ENCODE results near the gene THADA. TPM values are rescaled to one million over a fixed set of nuclear protein-coding genes. Genes with fewer than 3 reads are reported as not detected.

Gene THADA
- total and polyA plus RNA-seq, 5 donors from 2014 or later, result 19.1 to 52.9 (median 20.2) TPM

DNA sequence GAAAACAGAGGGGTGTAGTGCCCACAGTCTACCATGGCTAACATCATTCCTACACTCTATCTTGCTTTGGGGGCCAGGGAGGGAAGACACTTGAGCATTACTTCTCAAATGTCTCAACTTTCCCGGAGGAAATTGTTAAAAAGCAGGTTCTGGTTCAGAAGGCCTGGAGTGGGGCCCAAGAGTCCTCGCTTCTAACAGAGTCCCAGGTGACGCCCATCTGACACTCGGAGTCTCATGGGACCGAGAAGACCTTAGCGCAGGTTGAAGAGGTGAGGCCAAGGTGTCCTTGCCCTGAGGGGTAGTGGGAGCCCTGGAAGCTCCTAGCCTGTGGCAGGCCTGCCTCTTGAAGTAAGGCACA lies 409.5 kb downstream of the THADA start:
- DNase-seq, result no peak
- H3K27ac Mint-ChIP-seq, result peak overlapping the region in 1 of 3 donors; percentile 49
- H3K4me3 Mint-ChIP-seq, result no peak overlapping the region
- H3K4me1 Mint-ChIP-seq, result peaks cover 3 to 54% (median 17%) of the 10 kb centered on the region in 4 donors
- H3K4me1 ChIP-seq (ENCODE audit: control insufficient read depth, insufficient read depth, low read length, poor library complexity, severe bottlenecking), result peaks cover 11% of the 10 kb centered on the region
- H3K27me3 Mint-ChIP-seq, result no peaks in the 10 kb centered on the region
- no peak for ATAC-seq (ENCODE audit: low read depth in 2 of 2)
- H3K9me3 Mint-ChIP-seq, result no peaks in the 10 kb centered on the region
- no peaks in the 10 kb centered on the region for H3K36me3 ChIP-seq (ENCODE audit: control insufficient read depth, insufficient read depth, low read length)
- H3K4me3 ChIP-seq (ENCODE audit: low read depth, low read length), result no peak overlapping the region
- no peaks in the 10 kb centered on the region for H3K27me3 ChIP-seq (ENCODE audit: control insufficient read depth, insufficient read depth, low read length)
- H3K36me3 Mint-ChIP-seq, result peaks cover 3% of the 10 kb centered on the region
- no peak overlapping the region for H3K27ac ChIP-seq (ENCODE audit: insufficient read depth, low read length, poor library complexity, severe bottlenecking)
- no peaks in the 10 kb centered on the region for H3K9me3 ChIP-seq (ENCODE audit: control insufficient read depth in 2 of 2, low read length in 2 of 2)

GRCh38 chr2:43185146-43185545 lies 410.7 kb downstream of the THADA start:
- no peaks in the 10 kb centered on the region for H3K9me3 ChIP-seq (ENCODE audit: control insufficient read depth in 2 of 2, low read length in 2 of 2)
- Mint-ChIP-seq H3K4me3 (peak overlapping the region in 1 of 4 donors; percentile 38), H3K27ac (peak overlapping the region; percentile 58 to 96 (median 89)), H3K9me3 (no peaks in the 10 kb centered on the region), H3K27me3 (no peaks in the 10 kb centered on the region), H3K36me3 (peaks cover 8% of the 10 kb centered on the region), H3K4me1 (peaks cover 7 to 58% (median 17%) of the 10 kb centered on the region in 4 donors)
- H3K4me1 ChIP-seq (ENCODE audit: control insufficient read depth, insufficient read depth, low read length, poor library complexity, severe bottlenecking), result peaks cover 11% of the 10 kb centered on the region
- ATAC-seq (ENCODE audit: low read depth in 2 of 2), result no peak
- no peak for DNase-seq
- no peak overlapping the region for H3K27ac ChIP-seq (ENCODE audit: insufficient read depth, low read length, poor library complexity, severe bottlenecking)
- H3K4me3 ChIP-seq (ENCODE audit: low read depth, low read length), result no peak overlapping the region
- H3K36me3 ChIP-seq (ENCODE audit: control insufficient read depth, insufficient read depth, low read length), result no peaks in the 10 kb centered on the region
- no peaks in the 10 kb centered on the region for H3K27me3 ChIP-seq (ENCODE audit: control insufficient read depth, insufficient read depth, low read length)

DNA sequence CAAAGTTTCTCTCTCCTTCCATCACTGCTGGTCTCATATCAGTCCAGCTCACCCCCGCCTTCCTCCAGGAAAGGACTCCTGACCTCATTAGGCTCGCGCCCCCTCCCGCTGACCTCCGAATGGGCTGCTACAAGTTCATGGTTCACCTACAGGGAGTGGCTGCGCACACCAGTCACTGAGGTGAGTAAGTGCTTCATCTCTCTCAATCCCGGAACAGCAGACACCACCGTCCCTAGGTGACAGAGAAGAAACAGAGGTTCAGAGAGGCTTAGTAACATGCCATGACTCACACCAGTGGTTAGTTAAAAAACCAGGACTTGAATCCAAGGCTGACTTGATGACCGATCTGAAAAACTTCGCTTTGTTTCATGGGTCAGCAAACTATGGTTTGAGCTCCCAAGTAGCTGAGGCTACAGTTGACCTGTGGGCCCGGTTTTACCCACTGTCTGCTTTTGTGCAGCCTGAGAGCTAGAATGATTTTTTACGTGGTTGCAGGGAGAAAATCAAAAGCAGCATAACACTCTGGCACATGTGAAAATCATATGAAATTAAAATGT lies 411.4 kb downstream of the THADA start:
- Mint-ChIP-seq H3K4me1 (peaks cover 7 to 58% (median 18%) of the 10 kb centered on the region in 4 donors), H3K27ac (peak overlapping the region; percentile 58 to 96 (median 89)), H3K4me3 (peak overlapping the region in 2 of 4 donors; percentile 49 to 59), H3K27me3 (no peaks in the 10 kb centered on the region), H3K9me3 (no peaks in the 10 kb centered on the region), H3K36me3 (peaks cover 8% of the 10 kb centered on the region)
- H3K36me3 ChIP-seq (ENCODE audit: control insufficient read depth, insufficient read depth, low read length), result no peaks in the 10 kb centered on the region
- H3K4me3 ChIP-seq (ENCODE audit: low read depth, low read length), result no peak overlapping the region
- peak; percentile 93 to 96 for ATAC-seq (ENCODE audit: low read depth in 2 of 2)
- H3K27ac ChIP-seq (ENCODE audit: insufficient read depth, low read length, poor library complexity, severe bottlenecking), result peak overlapping the region; percentile 55
- H3K4me1 ChIP-seq (ENCODE audit: control insufficient read depth, insufficient read depth, low read length, poor library complexity, severe bottlenecking), result peaks cover 14% of the 10 kb centered on the region
- no peaks in the 10 kb centered on the region for H3K9me3 ChIP-seq (ENCODE audit: control insufficient read depth in 2 of 2, low read length in 2 of 2)
- DNase-seq, result peak in 1 of 3 donors; percentile 70
- H3K27me3 ChIP-seq (ENCODE audit: control insufficient read depth, insufficient read depth, low read length), result no peaks in the 10 kb centered on the region

GRCh38 chr2:43183743-43184142 lies 412.1 kb downstream of the THADA start:
- H3K9me3 Mint-ChIP-seq, result no peaks in the 10 kb centered on the region
- peaks cover 7 to 60% (median 21%) of the 10 kb centered on the region in 4 donors for H3K4me1 Mint-ChIP-seq
- H3K9me3 ChIP-seq (ENCODE audit: control insufficient read depth in 2 of 2, low read length in 2 of 2), result no peaks in the 10 kb centered on the region
- H3K4me3 ChIP-seq (ENCODE audit: low read depth, low read length), result no peak overlapping the region
- no peak overlapping the region for H3K4me3 Mint-ChIP-seq
- ATAC-seq (ENCODE audit: low read depth in 2 of 2), result no peak
- peaks cover 20% of the 10 kb centered on the region for H3K4me1 ChIP-seq (ENCODE audit: control insufficient read depth, insufficient read depth, low read length, poor library complexity, severe bottlenecking)
- H3K27ac Mint-ChIP-seq, result no peak overlapping the region
- H3K27me3 Mint-ChIP-seq, result no peaks in the 10 kb centered on the region
- H3K27ac ChIP-seq (ENCODE audit: insufficient read depth, low read length, poor library complexity, severe bottlenecking), result no peak overlapping the region
- DNase-seq, result no peak
- H3K36me3 Mint-ChIP-seq, result peaks cover 8% of the 10 kb centered on the region
- H3K36me3 ChIP-seq (ENCODE audit: control insufficient read depth, insufficient read depth, low read length), result no peaks in the 10 kb centered on the region
- no peaks in the 10 kb centered on the region for H3K27me3 ChIP-seq (ENCODE audit: control insufficient read depth, insufficient read depth, low read length)

DNA sequence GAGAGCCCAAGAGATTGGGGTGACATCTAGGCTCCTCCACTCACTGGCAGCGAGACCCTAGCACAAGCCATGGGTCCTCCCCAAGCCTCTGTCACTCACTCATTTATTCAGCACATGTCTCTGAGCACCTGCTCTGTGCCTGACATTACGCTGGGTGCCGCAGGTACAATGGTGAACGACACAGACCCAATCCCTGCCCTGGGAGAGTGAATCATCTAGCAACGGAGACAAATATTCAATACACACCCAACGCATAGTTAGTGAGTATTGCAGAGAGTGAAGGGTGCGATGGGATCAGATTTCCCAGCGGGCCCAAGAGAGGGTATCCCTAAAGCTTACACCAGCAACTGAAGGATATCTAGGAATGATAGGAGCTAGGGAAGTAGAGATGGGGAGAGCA lies 414.9 kb downstream of the THADA start:
- Histone ChIP-seq H3K27ac (ENCODE audit: insufficient read depth, low read length, poor library complexity, severe bottlenecking) (no peak overlapping the region), H3K4me3 (ENCODE audit: low read depth, low read length) (no peak overlapping the region), H3K36me3 (ENCODE audit: control insufficient read depth, insufficient read depth, low read length) (no peaks in the 10 kb centered on the region), H3K4me1 (ENCODE audit: control insufficient read depth, insufficient read depth, low read length, poor library complexity, severe bottlenecking) (peaks cover 42% of the 10 kb centered on the region), H3K27me3 (ENCODE audit: control insufficient read depth, insufficient read depth, low read length) (no peaks in the 10 kb centered on the region), H3K9me3 (ENCODE audit: control insufficient read depth in 2 of 2, low read length in 2 of 2) (no peaks in the 10 kb centered on the region)
- no peak for DNase-seq
- Mint-ChIP-seq H3K9me3 (no peaks in the 10 kb centered on the region), H3K4me3 (peak overlapping the region in 1 of 4 donors; percentile 22), H3K27ac (peak overlapping the region in 1 of 3 donors; percentile 87), H3K4me1 (peaks cover 7 to 70% (median 39%) of the 10 kb centered on the region in 4 donors), H3K27me3 (no peaks in the 10 kb centered on the region), H3K36me3 (peaks cover 8% of the 10 kb centered on the region)
- ATAC-seq (ENCODE audit: low read depth in 2 of 2), result no peak

Other genes with a start within 250 kb of the THADA start
- 1.2 TPM for gene PLEKHH2, start 41.2 kb upstream of the THADA start, total RNA-seq
- gene PLEKHH2, start 41.2 kb upstream of the THADA start, polyA plus RNA-seq, result under 1 TPM in 2 of 4 donors, not detected in 2; 0.18 to 0.20 TPM
- gene C1GALT1C1L, start 80.4 kb upstream of the THADA start, total RNA-seq, result not detected
- gene C1GALT1C1L, start 80.4 kb upstream of the THADA start, polyA plus RNA-seq, result under 1 TPM in 2 of 4 donors, not detected in 2; 0.15 to 0.30 TPM
- 2.1 TPM for gene DYNC2LI1, start 178.0 kb upstream of the THADA start, total RNA-seq
- 1 to 10 TPM; 2.5 to 5.8 (median 4.4) TPM for gene DYNC2LI1, start 178.0 kb upstream of the THADA start, polyA plus RNA-seq
- not detected for gene ABCG5, start 242.8 kb upstream of the THADA start, total RNA-seq
- not detected for gene ABCG5, start 242.8 kb upstream of the THADA start, polyA plus RNA-seq
- not detected for gene ABCG8, start 242.9 kb upstream of the THADA start, total RNA-seq
- under 1 TPM in 2 of 4 donors, not detected in 2; 0.09 to 0.10 TPM for gene ABCG8, start 242.9 kb upstream of the THADA start, polyA plus RNA-seq